KOPT-K1 (cell line): Measurements from ENCODE around the gene S100A5.

ENCODE experiments used
- H3K27ac ChIP-seq: fragments of 200-600 bp; sonication (generic); 2 replicates; pipeline ENCODE4 v1.5.1; 2016; ENCODE audit warnings: antibody characterized with exemption, mild to moderate bottlenecking, low read depth, low read length; ENCODE audit not compliant: poor library complexity, severe bottlenecking
- H3K36me3 ChIP-seq: fragments of 200-600 bp; sonication (generic); 2 replicates; pipeline ENCODE4 v1.5.1; 2017; ENCODE audit warnings: antibody characterized with exemption, mild to moderate bottlenecking, low read length, moderate library complexity; ENCODE audit not compliant: insufficient read depth
- H3K9me3 ChIP-seq: fragments of 200-600 bp; sonication (generic); 2 replicates; pipeline ENCODE4 v1.5.1; 2017; ENCODE audit warnings: antibody characterized with exemption, low read length, mild to moderate bottlenecking; ENCODE audit not compliant: insufficient read depth, poor library complexity, severe bottlenecking

S100A5 gene

GRCh38 chr1:153560241-153560640 lies 19.5 kb upstream of the S100A5 start:
- Histone ChIP-seq H3K36me3 (no peaks in the 10 kb centered on the region), H3K27ac (no peak overlapping the region)

GRCh38 chr1:153557877-153558276 lies 17.1 kb upstream of the S100A5 start:
- H3K27ac ChIP-seq: no peak overlapping the region
- H3K36me3 ChIP-seq: no peaks in the 10 kb centered on the region
- H3K9me3 ChIP-seq: no peaks in the 10 kb centered on the region

More at GRCh38 chr1:153560241-153560640, 19.5 kb upstream of the S100A5 start:
- no peaks in the 10 kb centered on the region for H3K9me3 ChIP-seq

- no peak overlapping the region for H3K27ac ChIP-seq
- no peaks in the 10 kb centered on the region for H3K36me3 ChIP-seq
- H3K9me3 ChIP-seq: no peaks in the 10 kb centered on the region
Observed at GRCh38 chr1:153556348-153556747, 15.6 kb upstream of the S100A5 start.

DNA sequence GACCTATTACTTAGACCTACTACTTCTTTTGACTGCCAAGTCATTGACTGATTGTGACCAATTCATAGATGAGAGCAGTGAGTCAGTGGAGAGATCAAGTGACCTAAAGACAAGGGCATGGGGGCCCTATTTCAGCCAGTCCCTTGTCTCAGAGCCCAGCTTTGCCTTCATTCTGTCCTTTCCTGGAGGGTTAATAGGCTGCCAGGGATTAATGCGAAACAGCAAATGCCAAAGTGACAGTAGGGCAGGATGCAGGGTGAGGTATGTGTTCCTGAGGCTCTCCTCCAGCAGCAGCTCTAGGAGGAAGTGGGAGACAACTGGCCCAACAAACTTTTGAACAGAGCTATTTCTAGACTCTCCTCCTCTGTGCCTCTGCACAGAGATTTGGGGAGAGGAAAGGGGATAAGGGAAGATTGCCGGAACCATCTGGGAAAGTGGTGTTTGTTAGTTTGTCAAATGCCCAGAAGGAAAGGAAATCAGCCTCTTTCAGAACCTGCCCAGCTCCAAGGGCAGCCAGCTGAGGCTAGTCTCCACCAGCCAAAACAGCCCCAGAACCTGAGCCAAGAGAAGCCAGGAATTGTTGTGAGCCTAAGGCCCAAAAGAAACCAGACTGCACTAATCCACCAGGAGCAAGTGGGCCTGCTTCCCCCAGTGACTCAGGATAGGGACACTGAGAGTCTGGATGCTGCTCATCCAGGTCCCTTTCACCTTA lies 13.3 kb upstream of the S100A5 start:
- no peaks in the 10 kb centered on the region for H3K9me3 ChIP-seq
- H3K27ac ChIP-seq: no peak overlapping the region

DNA sequence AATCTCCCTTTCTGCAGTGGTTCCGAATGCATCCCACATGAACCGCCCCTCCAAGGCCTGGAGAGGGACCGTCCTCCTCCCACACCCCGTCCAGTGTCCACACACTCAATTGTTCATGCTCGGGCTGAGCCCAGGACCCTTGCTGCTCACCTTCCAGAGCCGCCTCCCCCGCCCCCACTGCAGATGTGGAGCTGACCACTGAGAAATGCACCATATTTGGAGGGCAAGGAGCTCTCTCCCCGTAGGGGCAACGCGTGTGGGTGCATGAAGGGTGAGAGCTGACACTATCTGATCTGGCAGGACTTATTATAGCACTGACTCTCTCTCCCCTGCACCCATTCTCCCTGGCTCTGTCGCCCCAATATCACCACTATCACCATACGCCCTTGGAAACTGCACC lies 12.4 kb upstream of the S100A5 start:
- Histone ChIP-seq H3K27ac (no peak overlapping the region), H3K36me3 (no peaks in the 10 kb centered on the region), H3K9me3 (no peaks in the 10 kb centered on the region)

More for the DNA sequence above, 13.3 kb upstream of the S100A5 start:
- no peaks in the 10 kb centered on the region for H3K36me3 ChIP-seq

DNA sequence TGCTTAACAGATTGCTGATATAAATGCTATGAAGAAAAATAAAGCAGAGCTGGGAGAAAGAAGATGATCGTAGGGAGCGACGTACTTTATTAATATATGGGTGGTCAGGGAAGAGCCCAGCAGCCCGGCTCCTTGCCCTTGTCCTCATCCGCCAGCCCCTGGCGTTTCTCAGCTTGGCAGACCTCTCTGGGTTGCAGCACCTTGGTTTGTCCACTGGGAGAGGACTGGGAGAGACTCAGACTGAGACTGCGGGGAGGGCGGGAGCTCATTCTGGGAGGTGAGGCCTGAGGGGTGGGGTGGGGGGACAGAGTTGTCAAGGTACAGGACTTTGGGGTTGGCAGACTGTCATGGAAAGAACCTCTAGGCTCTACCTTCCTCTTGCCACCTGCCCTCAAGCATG lies 11.6 kb upstream of the S100A5 start:
- Histone ChIP-seq H3K9me3 (no peaks in the 10 kb centered on the region), H3K27ac (no peak overlapping the region), H3K36me3 (no peaks in the 10 kb centered on the region)

- H3K27ac ChIP-seq: no peak overlapping the region
- H3K36me3 ChIP-seq: no peaks in the 10 kb centered on the region
- no peaks in the 10 kb centered on the region for H3K9me3 ChIP-seq
Observed at GRCh38 chr1:153550827-153551500, 10.2 kb upstream of the S100A5 start.

GRCh38 chr1:153550398-153550758 lies 9.6 kb upstream of the S100A5 start:
- no peaks in the 10 kb centered on the region for H3K36me3 ChIP-seq
- no peak overlapping the region for H3K27ac ChIP-seq

DNA sequence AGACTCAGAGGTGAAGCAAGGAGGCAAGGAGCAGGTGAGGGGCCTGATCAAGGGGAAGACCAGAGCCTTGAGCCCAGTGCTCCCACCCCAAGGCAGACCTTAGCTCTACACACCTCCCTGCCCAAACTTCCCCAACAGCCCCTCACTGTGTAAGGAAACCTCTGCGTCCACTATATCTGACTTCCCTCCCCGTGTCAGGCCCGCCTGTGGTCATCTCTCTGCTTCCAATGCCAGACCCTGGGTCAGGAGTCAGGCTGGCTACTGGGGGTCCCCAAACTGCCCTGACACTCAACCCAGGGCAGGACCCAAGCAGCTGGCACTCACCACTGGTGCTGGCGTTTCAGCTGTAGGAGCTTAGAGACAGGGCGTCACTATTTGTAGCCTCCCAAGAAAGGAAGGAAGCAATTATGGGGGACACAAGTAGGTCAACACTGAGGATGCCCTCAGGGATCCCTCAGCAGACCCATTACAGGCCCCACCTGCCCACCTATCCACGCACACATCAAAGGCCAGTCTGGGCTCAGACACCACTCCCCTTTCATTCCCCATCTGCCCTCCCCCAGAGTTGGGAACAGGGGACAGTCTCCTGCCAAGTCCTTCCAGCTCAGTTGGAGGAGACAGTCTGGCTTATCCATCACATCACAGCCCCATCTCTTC lies 9.1 kb upstream of the S100A5 start:
- Histone ChIP-seq H3K9me3 (no peaks in the 10 kb centered on the region), H3K27ac (no peak overlapping the region), H3K36me3 (no peaks in the 10 kb centered on the region)

More at GRCh38 chr1:153550398-153550758, 9.6 kb upstream of the S100A5 start:
- no peaks in the 10 kb centered on the region for H3K9me3 ChIP-seq

DNA sequence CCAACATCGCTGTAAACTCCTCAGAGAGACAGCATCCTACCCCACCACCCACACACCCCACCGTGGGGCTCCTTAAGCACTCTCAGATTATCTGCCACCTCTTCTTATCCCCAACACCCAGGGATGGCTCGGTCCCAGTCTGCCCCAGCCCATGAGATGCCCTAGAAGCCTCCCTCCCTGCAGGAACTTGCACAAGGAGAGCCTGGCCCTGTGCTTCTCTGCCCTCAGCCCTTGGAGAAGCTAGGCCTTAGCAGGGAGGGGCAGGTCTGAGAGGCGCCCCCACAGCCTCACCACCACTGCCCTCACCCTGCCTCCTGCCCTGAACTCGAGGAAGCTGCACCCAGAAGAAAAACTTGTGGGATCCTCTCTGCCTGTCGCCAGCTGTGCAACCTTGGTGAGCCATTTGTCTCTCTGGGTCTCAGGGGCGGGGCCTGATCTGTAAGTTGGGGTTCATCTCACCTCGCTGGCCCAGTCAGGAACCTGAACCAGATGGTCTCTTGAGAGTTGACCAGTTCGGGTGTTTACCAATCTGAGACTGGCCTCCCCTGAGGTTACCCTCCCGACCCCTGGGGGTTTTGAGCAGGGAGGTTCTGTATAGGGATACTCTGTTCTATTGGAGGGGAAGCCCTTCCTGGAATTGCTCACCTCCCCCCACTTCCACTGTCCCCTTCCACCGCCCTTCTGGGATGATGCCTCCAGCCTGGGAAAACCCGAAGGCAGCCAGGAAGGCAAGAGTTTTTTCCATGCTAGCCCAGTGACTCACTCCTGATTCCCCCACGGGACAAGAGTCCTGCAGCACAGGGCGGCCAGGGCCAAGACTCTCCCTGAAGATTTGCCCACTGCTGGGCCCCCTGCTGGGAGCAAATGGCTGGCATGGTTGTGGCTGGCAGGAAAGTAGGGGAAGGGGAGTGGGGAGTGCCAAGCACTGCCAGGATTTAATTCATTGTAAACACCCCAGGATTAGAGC lies 8.3 kb upstream of the S100A5 start, which contains the start of gene S100A3:
Gene S100A3 (minus strand): TSS at position 537 of the 967 bp plus-strand sequence. CDS start 773 bp downstream, outside the sequence.
- Histone ChIP-seq H3K9me3 (no peaks in the 10 kb centered on the region), H3K36me3 (no peaks in the 10 kb centered on the region), H3K27ac (no peak within 1 kb of the TSS)

GRCh38 chr1:153547560-153548551 lies 7.1 kb upstream of the S100A5 start:
- H3K36me3 ChIP-seq: no peaks in the 10 kb centered on the region

GRCh38 chr1:153546796-153547559 lies 6.2 kb upstream of the S100A5 start:
- H3K27ac ChIP-seq: no peak overlapping the region
- no peaks in the 10 kb centered on the region for H3K36me3 ChIP-seq

More at GRCh38 chr1:153547560-153548551, 7.1 kb upstream of the S100A5 start:
- Histone ChIP-seq H3K27ac (no peak overlapping the region), H3K9me3 (no peaks in the 10 kb centered on the region)

DNA sequence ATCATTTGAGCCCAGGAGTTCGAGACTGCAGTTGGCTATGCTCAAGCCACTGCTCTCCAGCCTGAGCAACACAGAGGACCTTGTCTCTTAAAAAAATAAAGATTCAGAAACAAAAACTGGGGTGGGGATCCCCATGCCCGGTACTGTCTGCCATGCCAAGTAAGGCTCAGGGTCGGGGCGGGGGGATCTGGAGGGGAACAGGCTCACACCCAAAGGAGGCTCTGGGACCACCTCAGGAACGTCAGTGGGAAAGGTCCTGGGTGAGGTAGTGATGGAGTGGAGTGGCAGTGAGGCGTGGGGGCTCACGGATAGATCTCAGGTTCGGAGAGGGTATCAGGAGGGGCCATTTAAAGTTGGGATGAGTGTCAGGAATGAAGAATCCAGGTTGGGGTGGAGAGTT lies 5.6 kb upstream of the S100A5 start:
- H3K27ac ChIP-seq: peak overlapping the region; percentile 71
- H3K36me3 ChIP-seq: no peaks in the 10 kb centered on the region
- no peaks in the 10 kb centered on the region for H3K9me3 ChIP-seq

More at GRCh38 chr1:153546796-153547559, 6.2 kb upstream of the S100A5 start:
- no peaks in the 10 kb centered on the region for H3K9me3 ChIP-seq
